IMR-90 (cell line): ENCODE data around the gene MIEF1. TPM values are rescaled to one million over a fixed set of nuclear protein-coding genes. Genes with fewer than 3 reads are reported as not detected.

Experiments
- ATAC-seq: fragments of 200-7000 bp; cut with Tn5 transposase; 2 replicates; pipeline ENCODE4 v1.9.1; 2020; ENCODE audit warnings: low read depth, mild to moderate bottlenecking, moderate library complexity
- BruUV-seq: library from RNA; stranded (reverse); fragments of 400-500 nt; replicated peaks from 2 replicates; lab custom pipeline; 2021; lab: Mats Ljungman, UMichigan
- CTCF ChIA-PET: fragments of 300-600 bp; formaldehyde crosslinking; extraction: SDS; loops from one replicate; lab custom pipeline; 2021; ENCODE audit warnings: antibody characterized with exemption; lab: Yijun Ruan, JAX
- POLR2A ChIA-PET: fragments of 300-600 bp; sonication (Branson Sonifier 250); formaldehyde crosslinking; loops from one replicate; lab custom pipeline; 2022; ENCODE audit warnings: antibody characterized with exemption; ENCODE audit not compliant: unreplicated experiment; lab: Charles Lee
- DNase-seq: peaks from one replicate; pipeline ENCODE4 v3.0.0; 2013
- H2AFZ ChIP-seq: replicated peaks from 2 replicates; pipeline ENCODE3; 2013; ENCODE audit warnings: low read length, mild to moderate bottlenecking; ENCODE audit not compliant: poor library complexity
- H2AK5ac ChIP-seq: 2 replicates; pipeline ENCODE4 v1.6.1; 2013; ENCODE audit warnings: low read depth, low read length, inconsistent platforms
- H2AK9ac ChIP-seq: replicated peaks from 2 replicates; pipeline ENCODE3; 2013; ENCODE audit warnings: mild to moderate bottlenecking, low read depth, low read length, moderate library complexity; ENCODE audit not compliant: poor library complexity
- H2BK120ac ChIP-seq: 2 replicates; pipeline ENCODE4 v1.6.1; 2013; ENCODE audit warnings: low read depth, low read length, inconsistent platforms
- H2BK15ac ChIP-seq: 3 replicates; pipeline ENCODE4 v1.6.1; 2013; ENCODE audit warnings: low read depth, low read length, inconsistent platforms
- H2BK20ac ChIP-seq: 2 replicates; pipeline ENCODE4 v1.6.1; 2013; ENCODE audit warnings: low read depth, mild to moderate bottlenecking, inconsistent platforms, low read length, moderate library complexity
- H2BK5ac ChIP-seq: 2 replicates; pipeline ENCODE4 v1.6.1; 2013; ENCODE audit warnings: mild to moderate bottlenecking, low read depth, low read length, inconsistent platforms; ENCODE audit not compliant: poor library complexity, severe bottlenecking
- H3K14ac ChIP-seq: replicated peaks from 2 replicates; pipeline ENCODE4 v1.6.1; 2013; ENCODE audit warnings: low read depth, low read length, inconsistent platforms
- H3K18ac ChIP-seq: 2 replicates; pipeline ENCODE4 v1.6.1; 2013; ENCODE audit warnings: low read depth, low read length, control low read depth
- H3K23ac ChIP-seq: 2 replicates; pipeline ENCODE4 v1.6.1; 2013; ENCODE audit warnings: low read depth, low read length, inconsistent platforms
- H3K27ac ChIP-seq: 2 replicates; pipeline ENCODE4 v1.5.1; 2013; ENCODE audit warnings: mild to moderate bottlenecking, control low read depth, low read length; ENCODE audit not compliant: insufficient read depth
- H3K27me3 ChIP-seq: 2 replicates; pipeline ENCODE4 v1.6.1; 2013; ENCODE audit warnings: low read length; ENCODE audit not compliant: control insufficient read depth, insufficient read depth
- H3K36me3 ChIP-seq: 2 replicates; pipeline ENCODE4 v1.6.1; 2013; ENCODE audit warnings: low read length, mixed read lengths; ENCODE audit not compliant: control insufficient read depth, insufficient read depth
- H3K4ac ChIP-seq: 2 replicates; pipeline ENCODE4 v1.6.1; 2013; ENCODE audit warnings: low read depth, low read length, inconsistent platforms
- H3K4me1 ChIP-seq: 2 replicates; pipeline ENCODE4 v1.6.1; 2013; ENCODE audit warnings: low read length, mixed read lengths; ENCODE audit not compliant: control insufficient read depth, insufficient read depth
- H3K4me2 ChIP-seq: 2 replicates; pipeline ENCODE4 v1.6.1; 2013; ENCODE audit warnings: low read depth, mild to moderate bottlenecking, control low read depth, low read length, moderate library complexity
- H3K4me3 ChIP-seq: 2 replicates; pipeline ENCODE4 v1.5.1; 2013; ENCODE audit warnings: low read depth, mild to moderate bottlenecking, control low read depth, low read length, moderate library complexity; ENCODE audit not compliant: insufficient read depth
- H3K56ac ChIP-seq: 2 replicates; pipeline ENCODE4 v1.6.1; 2013; ENCODE audit warnings: low read length, inconsistent platforms; ENCODE audit not compliant: insufficient read depth; ENCODE audit errors: extremely low read depth
- H3K79me1 ChIP-seq, 2 experiments: 2 replicates each; pipeline ENCODE4 v1.6.1; 2013; ENCODE audit warnings: low read length in 2 of 2, inconsistent platforms in 1 of 2, low read depth in 1 of 2
- H3K9ac ChIP-seq: 2 replicates; pipeline ENCODE4 v1.6.1; 2013; ENCODE audit warnings: low read depth, low read length, control low read depth
- H3K9me1 ChIP-seq: 2 replicates; pipeline ENCODE4 v1.6.1; 2013; ENCODE audit warnings: low read length, inconsistent platforms; ENCODE audit not compliant: insufficient read depth
- H3K9me3 ChIP-seq: 2 replicates; pipeline ENCODE4 v1.6.1; 2013; ENCODE audit warnings: low read length; ENCODE audit not compliant: control insufficient read depth, insufficient read depth
- H4K20me1 ChIP-seq: 2 replicates; pipeline ENCODE4 v1.6.1; 2013; ENCODE audit warnings: low read length, inconsistent platforms; ENCODE audit not compliant: insufficient read depth
- H4K5ac ChIP-seq: 2 replicates; pipeline ENCODE4 v1.6.1; 2013; ENCODE audit warnings: mild to moderate bottlenecking, low read depth, low read length, control low read depth
- H4K8ac ChIP-seq, 2 experiments: 2 replicates each; pipeline ENCODE4 v1.6.1; 2013; ENCODE audit warnings: low read depth in 2 of 2, low read length in 2 of 2, control low read depth in 1 of 2, inconsistent platforms in 1 of 2
- H4K91ac ChIP-seq: 2 replicates; pipeline ENCODE4 v1.6.1; 2013; ENCODE audit warnings: low read depth, low read length, inconsistent platforms; ENCODE audit not compliant: insufficient read depth
- CEBPB ChIP-seq: IDR thresholded peaks from 2 replicates; pipeline ENCODE4 v1.6.1; 2012; ENCODE audit warnings: low read depth, low read length, improper control_type of control experiment
- RFX5 ChIP-seq: IDR thresholded peaks from 2 replicates; pipeline ENCODE4 v1.8.0; 2012; ENCODE audit warnings: low read depth, mild to moderate bottlenecking, low read length, moderate library complexity
- WGBS, 2 experiments: methylation state at CpG; one replicate each; pipeline versions ENCODE4 v1.1.5 to v1.1.7; 2013; ENCODE audit warnings: missing lambda C conversion rate in 2 of 2; ENCODE audit not compliant: insufficient read length in 1 of 2; ENCODE audit errors: extremely low coverage in 2 of 2; 5-methylcytosine and 5-hydroxymethylcytosine counted together
- dilution Hi-C: fragments of 300-500 bp; cut with HindIII; formaldehyde crosslinking; loops from one replicate; pipeline ENCODE4 v1.14.3; 2018; ENCODE audit warnings: low sequenced_read_pairs; ENCODE audit not compliant: unreplicated experiment
- in situ Hi-C: fragments of 300-500 bp; cut with MboI; formaldehyde crosslinking; loops from 3 replicates; pipeline ENCODE4 v1.14.3; 2019; ENCODE audit warnings: low sequenced_read_pairs, inconsistent platforms, mixed read lengths
- intact Hi-C: fragments of 100-400 bp; cut with micrococcal nuclease; formaldehyde crosslinking; loops from 2 replicates; pipeline ENCODE4 v1.10.0; 2022
- polyA plus RNA-seq, 3 experiments: library from polyadenylated mRNA; depleted of rRNA; stranded (reverse); fragments of >200 nt; gene quantifications; 2 replicates each; pipeline ENCODE4 v1.2.3, GENCODE V29; 2012; ENCODE audit warnings: low replicate concordance in 1 of 3
- total RNA-seq: library from RNA; depleted of rRNA; stranded (reverse); fragments of >200 nt; gene quantifications from 2 replicates; pipeline ENCODE4 v1.2.3, GENCODE V29; 2012

MIEF1 gene
- total and polyA plus RNA-seq, 2 of the 4 experiments (the other 2 are of a cell fraction), result 9.7 to 16.9 TPM

GRCh38 chr22:39487826-39488520 is 14.1 kb upstream of the MIEF1 start:
- H2AK5ac ChIP-seq, result no peak overlapping the region
- no peak overlapping the region for H3K14ac ChIP-seq
- dilution Hi-C loops (no loop called here), intact Hi-C loops (no loop called here), in situ Hi-C loops (no loop called here)
- ATAC-seq (no peak), DNase-seq (no peak)
- H3K9me1 ChIP-seq, result no peaks in the 10 kb centered on the region; the same call in 1 of the 2 replicates
- no peak overlapping the region for H3K23ac ChIP-seq
- H2BK120ac ChIP-seq, result no peak overlapping the region
- H3K4me1 ChIP-seq, result no peaks in the 10 kb centered on the region
- H2AFZ ChIP-seq, result no peak overlapping the region
- TF ChIP-seq CEBPB (no peak), RFX5 (no peak)
- H3K27ac ChIP-seq, result no peak overlapping the region
- H4K5ac ChIP-seq, result no peak overlapping the region
- H2AK9ac ChIP-seq, result peak overlapping the region; percentile 16
- H4K91ac ChIP-seq, result no peak overlapping the region
- no peak overlapping the region for H2BK20ac ChIP-seq
- H3K27me3 ChIP-seq, result peaks cover 3% of the 10 kb centered on the region
- no peak overlapping the region for H2BK5ac ChIP-seq
- no peak overlapping the region for H3K4me3 ChIP-seq
- H3K36me3 ChIP-seq, result no peaks in the 10 kb centered on the region
- no TSS peak for BruUV-seq
- 95% methylated on average over 51 of the region's 70 CpGs; no CpG with 5 or more reads in 1 of the 2 experiments for WGBS, 2 experiments
- H4K8ac ChIP-seq, result no peak overlapping the region
- H2BK15ac ChIP-seq, result no peak overlapping the region
- no peak overlapping the region for H3K4me2 ChIP-seq
- ChIA-PET CTCF (no interaction called here), POLR2A (no interaction called here)
- 0 out of 2 replicates have a peak, but pooled peaks cover under 1% of the 10 kb centered on the region for H4K20me1 ChIP-seq
- no peaks in the 10 kb centered on the region for H3K9me3 ChIP-seq
- no peak overlapping the region for H3K56ac ChIP-seq
- no peak overlapping the region for H3K9ac ChIP-seq
- H3K4ac ChIP-seq, result no peak overlapping the region
- H3K79me1 ChIP-seq, result no peaks in the 10 kb centered on the region
- H3K18ac ChIP-seq, result no peak overlapping the region
